Measurements from ENCODE around the gene IL17F.

DNA sequence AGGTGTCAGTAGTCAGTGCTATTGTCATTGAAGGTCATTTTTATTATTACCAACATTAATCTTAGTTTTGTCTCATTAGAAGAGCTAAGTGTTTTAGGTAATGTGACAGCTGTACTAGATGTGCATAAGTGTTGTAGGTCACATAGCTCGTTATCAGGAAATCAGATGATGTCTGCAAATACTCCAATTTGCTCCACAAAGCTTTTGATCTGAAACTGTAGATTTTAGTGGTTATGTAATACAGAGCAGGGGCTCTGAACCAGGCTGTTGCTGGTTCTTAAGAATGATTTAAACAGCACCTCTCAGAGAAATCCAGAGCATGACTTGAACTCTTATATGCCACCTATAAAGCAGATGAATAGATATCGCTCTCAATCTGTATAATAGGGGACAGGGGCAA lies 2.5 kb downstream of the IL17F start:
- TF ChIP-seq, protein P1, sequence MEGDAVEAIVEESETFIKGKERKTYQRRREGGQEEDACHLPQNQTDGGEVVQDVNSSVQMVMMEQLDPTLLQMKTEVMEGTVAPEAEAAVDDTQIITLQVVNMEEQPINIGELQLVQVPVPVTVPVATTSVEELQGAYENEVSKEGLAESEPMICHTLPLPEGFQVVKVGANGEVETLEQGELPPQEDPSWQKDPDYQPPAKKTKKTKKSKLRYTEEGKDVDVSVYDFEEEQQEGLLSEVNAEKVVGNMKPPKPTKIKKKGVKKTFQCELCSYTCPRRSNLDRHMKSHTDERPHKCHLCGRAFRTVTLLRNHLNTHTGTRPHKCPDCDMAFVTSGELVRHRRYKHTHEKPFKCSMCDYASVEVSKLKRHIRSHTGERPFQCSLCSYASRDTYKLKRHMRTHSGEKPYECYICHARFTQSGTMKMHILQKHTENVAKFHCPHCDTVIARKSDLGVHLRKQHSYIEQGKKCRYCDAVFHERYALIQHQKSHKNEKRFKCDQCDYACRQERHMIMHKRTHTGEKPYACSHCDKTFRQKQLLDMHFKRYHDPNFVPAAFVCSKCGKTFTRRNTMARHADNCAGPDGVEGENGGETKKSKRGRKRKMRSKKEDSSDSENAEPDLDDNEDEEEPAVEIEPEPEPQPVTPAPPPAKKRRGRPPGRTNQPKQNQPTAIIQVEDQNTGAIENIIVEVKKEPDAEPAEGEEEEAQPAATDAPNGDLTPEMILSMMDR (IDR thresholded peaks at IDR 0.05), result no peak
- no peak for TF ChIP-seq POLR2A (IDR thresholded peaks at IDR 0.05)

Measured in esophagus squamous epithelium (tissue), 4 donors.